HG03354 (cell line): Measurements from ENCODE around the gene KCNT2.
A peak's percentile ranks its signal among the peaks of the same experiment; 100 is the strongest.

Experiments used
- ATAC-seq: cut with Tn5 transposase; IDR thresholded peaks from one replicate; pipeline ENCODE4 v1.9.1; 2021; ENCODE audit warnings: mild to moderate bottlenecking; ENCODE audit not compliant: unreplicated experiment, poor library complexity, severe bottlenecking

KCNT2 gene

DNA sequence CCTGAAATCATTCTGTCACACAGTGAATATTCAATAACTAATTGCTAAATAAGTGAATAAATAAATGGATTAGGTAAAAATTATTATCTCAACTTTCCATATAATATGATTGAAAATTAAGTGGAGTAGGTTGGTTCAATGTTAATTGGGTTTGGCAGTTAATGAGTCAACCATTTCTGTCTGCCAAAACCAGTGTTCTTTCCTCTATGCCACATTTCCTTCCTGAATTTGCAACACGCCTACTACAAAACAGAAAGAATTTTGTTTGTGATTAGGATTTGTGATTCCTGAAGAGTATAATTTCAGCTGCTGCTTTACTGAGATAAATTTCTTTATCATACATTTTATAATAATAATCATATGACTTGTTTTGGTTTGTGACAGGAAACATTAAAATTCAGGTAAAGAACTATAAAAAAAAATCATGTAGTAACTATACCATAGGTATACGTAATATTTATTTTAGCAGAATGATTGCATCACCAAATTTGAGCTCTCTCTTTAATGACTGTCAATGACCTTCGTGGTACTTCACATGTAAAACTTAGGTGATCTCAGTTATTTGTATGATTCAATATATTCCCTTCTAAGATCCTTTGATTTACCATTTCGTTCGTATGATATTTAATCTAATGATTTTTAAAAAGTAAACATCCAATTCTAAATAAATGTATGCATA lies 241.3 kb downstream of the KCNT2 start:
- ATAC-seq: no peak

DNA sequence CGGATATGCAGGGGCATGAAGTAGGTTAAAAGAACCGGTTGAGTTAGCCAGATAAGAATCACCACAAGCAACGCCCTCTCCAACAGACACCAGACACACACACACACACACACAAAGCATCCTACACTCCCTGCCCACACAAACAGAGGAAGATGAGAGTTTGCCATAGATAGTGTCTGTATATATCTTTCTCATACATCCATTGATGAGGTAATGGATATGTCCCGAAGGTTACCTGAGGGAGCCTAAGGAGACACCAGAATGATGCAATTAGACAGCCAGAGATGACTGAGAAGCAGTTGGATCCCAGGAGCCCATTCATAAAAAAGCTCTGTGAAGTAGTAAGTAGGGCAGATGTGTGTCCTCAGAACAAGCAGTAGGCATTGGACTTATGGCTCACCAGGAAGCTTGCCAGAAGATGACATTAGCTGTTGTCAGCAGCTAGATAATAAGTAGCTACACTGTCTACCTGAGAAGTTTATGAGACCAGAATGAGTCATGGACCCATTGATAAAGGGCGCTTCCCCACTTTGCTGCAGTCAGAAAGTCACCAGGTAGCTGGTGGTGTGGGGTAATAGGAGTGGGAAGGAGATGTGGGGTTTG lies 247.0 kb downstream of the KCNT2 start:
- ATAC-seq: peak; percentile 51

- no peak for ATAC-seq
Observed at GRCh38 chr1:196357913-196358312, 250.3 kb downstream of the KCNT2 start.

DNA sequence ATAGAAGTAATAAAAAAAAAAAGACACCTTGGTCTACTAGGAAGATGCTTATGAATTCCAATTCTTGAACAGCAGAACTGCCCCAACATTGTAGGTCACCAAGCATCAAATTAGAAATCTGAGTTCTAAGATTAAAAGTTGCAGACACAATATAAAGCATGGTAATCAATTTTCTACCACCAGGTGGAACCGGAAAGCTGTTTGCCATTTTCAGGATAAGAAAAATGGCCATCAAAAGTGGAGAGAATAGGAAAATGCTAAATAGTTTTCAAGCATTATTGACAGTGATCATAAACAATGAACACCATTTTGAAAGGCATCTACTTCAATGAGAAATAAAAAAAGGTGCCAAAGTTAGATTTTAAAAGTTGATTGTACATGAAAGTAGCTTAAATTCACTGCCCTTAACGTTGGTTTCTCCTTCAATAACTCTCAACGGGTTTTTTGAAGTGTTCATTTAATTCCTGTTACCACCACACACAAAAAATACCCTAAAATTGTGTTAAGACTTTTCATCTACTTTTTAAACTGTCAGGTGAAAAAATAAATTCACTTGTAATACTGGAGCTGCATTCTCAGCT lies 252.9 kb downstream of the KCNT2 start:
- ATAC-seq: no peak

GRCh38 chr1:196344453-196344852 lies 263.8 kb downstream of the KCNT2 start:
- no peak for ATAC-seq

DNA sequence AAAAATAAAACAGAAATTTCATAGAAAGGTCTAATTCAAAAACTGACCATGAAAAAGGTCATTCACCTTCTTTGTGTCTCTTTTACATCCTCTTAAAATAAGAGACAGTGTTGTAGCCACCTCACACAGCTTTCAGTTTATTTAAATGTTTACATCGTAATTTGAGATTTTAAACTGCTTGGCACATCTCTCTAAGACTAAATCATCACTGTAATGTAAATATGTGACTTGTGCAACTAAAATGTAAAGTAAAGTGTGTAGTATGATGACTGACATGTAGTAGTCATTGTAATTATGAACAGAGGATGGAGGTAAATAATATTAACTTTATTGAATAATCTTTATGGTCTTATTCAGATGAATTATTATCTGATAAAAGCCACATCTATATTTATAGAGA lies 283.9 kb downstream of the KCNT2 start:
- no peak for ATAC-seq

GRCh38 chr1:196323869-196324268 lies 284.4 kb downstream of the KCNT2 start:
- no peak for ATAC-seq

GRCh38 chr1:196319301-196319700 lies 288.9 kb downstream of the KCNT2 start:
- no peak for ATAC-seq

DNA sequence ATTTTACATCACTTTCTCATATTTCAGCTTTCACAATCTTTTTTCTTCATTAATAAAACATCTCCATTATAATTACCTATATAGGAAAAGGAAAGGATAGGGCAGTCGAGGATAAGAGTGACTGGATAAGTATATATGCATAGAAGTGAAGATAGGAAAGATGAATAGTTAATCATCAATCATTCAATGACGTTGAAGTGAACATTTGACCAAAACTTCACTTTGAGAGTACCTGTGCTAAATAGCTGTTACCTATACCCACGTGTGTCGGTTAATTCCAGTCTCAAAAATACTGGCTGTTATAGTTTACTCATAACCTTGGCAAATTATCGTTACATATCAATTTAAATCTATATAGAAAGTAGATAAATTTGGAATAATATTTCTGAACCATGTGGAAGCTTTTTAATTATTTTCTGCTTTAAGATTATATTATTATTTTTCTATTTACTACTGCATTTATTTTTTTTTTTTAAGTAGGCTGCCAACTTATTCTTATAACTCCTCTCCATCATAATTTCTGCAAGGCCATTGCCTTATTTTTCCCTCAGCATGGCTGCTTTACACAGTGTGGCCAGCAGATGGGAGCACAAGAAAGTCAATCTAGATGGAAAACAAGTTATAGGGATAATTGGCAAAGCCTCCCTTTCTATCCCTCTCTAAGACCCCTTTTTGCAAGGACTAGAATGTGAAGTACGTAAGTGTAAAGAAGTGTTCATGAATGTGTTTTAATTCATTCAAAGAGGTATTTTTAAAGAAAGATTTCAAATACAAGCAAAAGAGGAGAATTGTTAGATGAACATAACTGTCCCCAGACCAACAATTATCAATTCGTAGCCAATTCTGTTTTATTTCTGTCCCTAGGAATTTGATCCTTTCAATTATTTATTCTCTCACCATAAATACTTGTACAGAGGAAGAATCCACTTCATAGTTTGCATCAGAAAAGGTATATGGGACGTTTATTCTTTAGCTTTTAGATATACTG lies 290.4 kb downstream of the KCNT2 start:
- ATAC-seq: peak; percentile 59

DNA sequence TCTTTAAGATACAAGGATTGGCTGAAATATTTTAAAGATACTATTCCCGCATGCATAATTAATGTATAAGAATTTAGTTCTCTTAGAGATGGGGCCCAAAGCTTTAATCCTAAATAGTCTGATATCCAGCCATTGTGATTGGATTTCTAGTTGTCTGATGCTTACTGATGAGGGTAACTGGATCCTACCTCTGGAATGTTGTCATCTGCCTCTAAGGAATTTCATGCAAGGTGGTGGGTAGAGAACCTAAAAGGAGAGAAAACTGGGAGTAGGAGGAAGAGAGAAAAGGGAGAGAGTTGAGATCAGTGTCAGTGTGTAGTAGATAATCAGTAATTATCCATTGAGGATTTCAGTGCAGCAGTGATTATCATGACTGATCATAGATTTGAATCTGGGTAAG lies 295.5 kb downstream of the KCNT2 start:
- no peak for ATAC-seq

DNA sequence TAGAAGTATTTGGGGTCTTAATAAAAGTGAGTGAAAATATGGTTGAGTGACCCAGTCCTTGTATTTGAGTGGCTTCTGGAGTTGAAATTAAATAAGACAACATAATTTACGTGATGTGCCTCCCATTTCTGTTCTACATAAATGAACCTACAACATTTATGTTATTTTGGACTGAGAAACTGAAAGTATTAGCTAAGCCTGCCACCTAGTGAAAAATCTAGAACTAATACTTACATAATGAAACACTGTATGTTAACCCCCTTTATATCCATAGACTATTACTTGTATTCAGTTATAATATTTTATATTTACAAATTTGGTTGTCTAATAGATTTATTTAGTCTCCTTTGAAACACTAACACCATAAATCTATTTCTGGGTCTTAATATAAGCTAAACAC lies 298.9 kb downstream of the KCNT2 start:
- ATAC-seq: no peak

DNA sequence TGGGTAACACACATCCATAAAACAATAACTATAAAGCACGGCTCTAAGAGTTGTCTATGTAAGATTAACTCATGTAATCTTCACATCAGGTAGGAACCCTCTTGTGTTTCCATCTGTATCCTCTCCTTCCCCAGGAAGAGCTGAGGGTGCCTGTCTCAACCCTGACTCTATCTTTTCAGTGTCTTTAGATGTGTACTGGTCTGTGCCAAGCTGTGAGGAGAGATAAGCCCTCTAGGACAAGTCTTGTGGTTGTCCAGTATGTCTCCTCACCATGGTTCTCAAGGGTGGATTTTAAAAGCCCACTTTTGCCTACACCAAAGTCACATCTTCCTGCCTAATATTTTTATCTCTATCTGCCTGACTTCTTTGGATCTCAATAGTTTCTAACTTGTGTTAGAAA lies 300.1 kb downstream of the KCNT2 start:
- no peak for ATAC-seq

GRCh38 chr1:196306421-196306820 lies 301.8 kb downstream of the KCNT2 start:
- no peak for ATAC-seq

- ATAC-seq: no peak
Observed at GRCh38 chr1:196305216-196305615, 303.0 kb downstream of the KCNT2 start.

DNA sequence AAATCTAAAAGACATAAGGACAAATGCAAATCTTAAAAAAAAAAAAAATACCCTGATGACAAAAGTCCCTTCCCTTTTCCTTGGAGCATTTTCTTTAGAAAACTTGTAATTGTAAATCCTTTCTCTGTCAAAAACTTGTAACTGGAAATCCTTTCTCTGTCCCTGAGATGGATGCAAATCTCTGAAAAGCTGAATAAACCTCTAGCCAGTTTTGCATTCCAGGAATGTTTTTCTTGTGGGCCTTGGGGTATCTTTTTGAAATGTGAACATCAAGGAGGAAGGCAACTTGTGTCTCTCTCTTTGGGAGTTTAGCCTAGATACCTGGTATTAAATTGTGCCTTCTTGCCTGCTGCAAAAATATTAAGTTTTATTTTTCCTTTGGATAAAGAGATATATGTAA lies 305.3 kb downstream of the KCNT2 start:
- ATAC-seq: no peak

DNA sequence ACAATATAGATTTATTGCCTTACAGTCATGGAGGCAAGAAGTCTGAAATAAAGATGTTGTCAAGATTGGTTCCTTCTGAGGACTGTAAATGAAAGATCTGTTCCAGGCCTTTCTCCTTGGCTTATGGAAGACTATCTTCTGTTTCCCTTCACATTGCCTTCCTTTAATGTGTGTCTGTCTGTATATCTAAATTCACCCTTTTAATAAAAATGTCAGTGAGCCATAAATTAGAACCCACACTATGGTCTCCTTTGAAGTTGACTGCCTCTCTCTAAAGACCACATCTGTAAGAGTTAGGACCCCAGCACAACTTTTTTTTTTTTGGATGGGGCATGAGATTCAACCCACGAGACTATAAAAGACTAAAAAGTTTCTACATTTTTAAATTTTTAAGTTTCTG lies 305.8 kb downstream of the KCNT2 start:
- ATAC-seq: no peak

GRCh38 chr1:196295766-196296165 lies 312.5 kb downstream of the KCNT2 start:
- no peak for ATAC-seq

DNA sequence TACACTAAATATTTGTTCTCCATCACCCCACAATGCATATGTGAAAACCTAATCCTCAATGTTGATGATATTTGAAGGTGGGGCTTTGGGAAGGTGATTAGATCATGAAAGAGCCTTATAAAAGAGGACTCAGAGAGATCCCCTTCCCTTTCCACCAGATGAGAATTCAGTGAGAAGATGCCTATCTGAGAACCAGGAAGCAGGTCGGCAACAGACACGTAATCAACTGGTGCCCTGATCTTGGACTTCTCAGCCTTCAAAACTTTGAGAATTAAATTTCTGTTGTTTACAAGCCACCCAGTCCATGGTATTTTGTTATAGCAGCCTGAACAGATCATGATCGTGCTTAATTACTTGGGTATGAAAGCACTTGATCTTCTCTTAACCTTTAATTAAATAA lies 329.4 kb downstream of the KCNT2 start:
- no peak for ATAC-seq

GRCh38 chr1:196277860-196278259 lies 330.4 kb downstream of the KCNT2 start:
- no peak for ATAC-seq

GRCh38 chr1:196271212-196271947 lies 336.9 kb downstream of the KCNT2 start:
- ATAC-seq: no peak
